Esophagus muscularis mucosa (tissue), 4 donors: ENCODE results near the gene NXPE3.

Source experiments
- CTCF ChIP-seq, 3 experiments: fragments of 200-600 bp in 2 of 3; fragments of 450-650 bp in 1 of 3; sonication (generic) in 2 of 3; IDR thresholded peaks; one replicate each; pipeline ENCODE4 v1.5.1; 2017 to 2019; ENCODE audit warnings: antibody characterized with exemption in 3 of 3, mild to moderate bottlenecking in 2 of 3, moderate library complexity in 1 of 3
- EP300 ChIP-seq: sonication (generic); formaldehyde crosslinking; IDR thresholded peaks from one replicate; pipeline ENCODE4 v1.6.1; 2017; ENCODE audit warnings: antibody characterized with exemption
- POLR2A ChIP-seq: fragments of 450-650 bp; IDR thresholded peaks from one replicate; pipeline ENCODE4 v1.6.1; 2017; ENCODE audit warnings: antibody characterized with exemption, moderate library complexity, mild to moderate bottlenecking, low read depth
- POLR2AphosphoS5 ChIP-seq, 2 donors: sonication (generic); formaldehyde crosslinking; IDR thresholded peaks; one replicate each; pipeline ENCODE4 v1.6.1; 2017; ENCODE audit warnings: antibody characterized with exemption in 2 of 2

- no peak for TF ChIP-seq POLR2A
- no peak for TF ChIP-seq CTCF (IDR thresholded peaks at IDR 0.05)
- no peak for TF ChIP-seq POLR2AphosphoS5 (IDR thresholded peaks at IDR 0.05)
- TF ChIP-seq EP300, result no peak
Observed at GRCh38 chr3:101816215-101817149, 37.5 kb downstream of the NXPE3 start.
